Sigmoid colon (tissue), 7 donors: Measurements from ENCODE around the gene CDKN2D. TPM values are rescaled to one million over a fixed set of nuclear protein-coding genes. Genes with fewer than 3 reads are reported as not detected.

ENCODE experiments used
- DNase-seq: peaks from one replicate; pipeline ENCODE4 v3.0.0-alpha.2; 2019
- H3K27ac ChIP-seq, 4 donors: fragments of 200-600 bp; sonication (generic); one replicate each; pipeline ENCODE4 v1.5.1; 2016 to 2019; ENCODE audit warnings: mild to moderate bottlenecking in 1 of 4
- H3K27me3 ChIP-seq, 3 donors: fragments of 200-600 bp; sonication (generic); one replicate each; pipeline ENCODE4 v1.5.1; 2019; ENCODE audit warnings: mild to moderate bottlenecking in 1 of 3
- H3K36me3 ChIP-seq, 4 donors: fragments of 200-600 bp; sonication (generic); one replicate each; pipeline ENCODE4 v1.5.1; 2016 to 2019
- H3K4me1 ChIP-seq, 4 donors: fragments of 200-600 bp; sonication (generic); one replicate each; pipeline ENCODE4 v1.5.1; 2017 to 2019
- H3K4me3 ChIP-seq, 4 donors: fragments of 200-600 bp; sonication (generic); one replicate each; pipeline ENCODE4 v1.5.1; 2017 to 2019; ENCODE audit warnings: mild to moderate bottlenecking in 2 of 4, moderate library complexity in 1 of 4
- H3K9me3 ChIP-seq, 4 donors: fragments of 200-600 bp in 3 of 4; sonication (generic) in 3 of 4; one replicate each; pipeline versions ENCODE4 v1.5.1 to v1.6.1; 2013 to 2019
- EP300 ChIP-seq, 4 donors: sonication (generic); formaldehyde crosslinking; IDR thresholded peaks; one replicate each; pipeline ENCODE4 v1.6.1; 2017; ENCODE audit warnings: antibody characterized with exemption in 4 of 4
- POLR2A ChIP-seq, 2 donors: fragments of 450-650 bp; IDR thresholded peaks; one replicate each; pipeline ENCODE4 v1.6.1; 2016; ENCODE audit warnings: antibody characterized with exemption in 2 of 2, mild to moderate bottlenecking in 2 of 2, moderate library complexity in 2 of 2
- POLR2AphosphoS5 ChIP-seq, 4 donors: sonication (generic); formaldehyde crosslinking; IDR thresholded peaks; one replicate each; pipeline ENCODE4 v1.6.1; 2017; ENCODE audit warnings: antibody characterized with exemption in 4 of 4
- WGBS, 2 donors: extraction: QIAGEN DNeasy Blood & Tissue Kit; methylation state at CpG; one replicate each; pipeline ENCODE4 v1.1.7; 2013; 5-methylcytosine and 5-hydroxymethylcytosine counted together
- intact Hi-C: fragments of 100-400 bp; cut with DNase I; formaldehyde crosslinking; loops from one replicate; pipeline ENCODE4 v1.15.1; 2023
- polyA plus RNA-seq, 3 donors: library from polyadenylated mRNA; stranded (reverse); fragments of 200-250 nt; gene quantifications; one replicate each; pipeline ENCODE4 v1.2.3, GENCODE V29; 2013
- total RNA-seq, 4 donors: library from RNA; depleted of rRNA; stranded (reverse); fragments of >200 nt; gene quantifications; one replicate each; pipeline ENCODE4 v1.1.0, GENCODE V29; 2016
- TF ChIP-seq, protein P1 (sequence below), 4 experiments: fragments of 450-650 bp in 3 of 4; fragments of 200-600 bp in 1 of 4; IDR thresholded peaks; one replicate each; pipeline ENCODE4 v1.5.1; 2016 to 2019; ENCODE audit warnings: antibody characterized with exemption in 4 of 4, mild to moderate bottlenecking in 3 of 4, moderate library complexity in 2 of 4
- donor health status: healthy with polysubstance abuse.
- donor health status: Bipolar disorder and iron deficiency.
- donor health status: healthy.

Gene CDKN2D
- total and polyA plus RNA-seq, 7 donors, result 7.5 to 28.2 (median 14.9) TPM

- DNase-seq, result no peak
- H3K4me3 ChIP-seq, result no peak overlapping the region
- H3K9me3 ChIP-seq, result no peaks in the 10 kb centered on the region
- 89 to 93% methylated on average over 5 of the region's 5 CpGs for WGBS, 2 donors
- H3K4me1 ChIP-seq, result peaks cover 0 to 29% (median 23%) of the 10 kb centered on the region in 4 donors
- H3K36me3 ChIP-seq, result peaks cover 15 to 42% (median 24%) of the 10 kb centered on the region in 4 donors
- intact Hi-C loops, result no loop called here
- no peak overlapping the region for H3K27ac ChIP-seq
- no peaks in the 10 kb centered on the region for H3K27me3 ChIP-seq
- TF ChIP-seq EP300 (IDR thresholded peaks at IDR 0.05) (no peak), POLR2A (IDR thresholded peaks at IDR 0.05) (no peak), POLR2AphosphoS5 (IDR thresholded peaks at IDR 0.05) (no peak)
- TF ChIP-seq, protein P1, sequence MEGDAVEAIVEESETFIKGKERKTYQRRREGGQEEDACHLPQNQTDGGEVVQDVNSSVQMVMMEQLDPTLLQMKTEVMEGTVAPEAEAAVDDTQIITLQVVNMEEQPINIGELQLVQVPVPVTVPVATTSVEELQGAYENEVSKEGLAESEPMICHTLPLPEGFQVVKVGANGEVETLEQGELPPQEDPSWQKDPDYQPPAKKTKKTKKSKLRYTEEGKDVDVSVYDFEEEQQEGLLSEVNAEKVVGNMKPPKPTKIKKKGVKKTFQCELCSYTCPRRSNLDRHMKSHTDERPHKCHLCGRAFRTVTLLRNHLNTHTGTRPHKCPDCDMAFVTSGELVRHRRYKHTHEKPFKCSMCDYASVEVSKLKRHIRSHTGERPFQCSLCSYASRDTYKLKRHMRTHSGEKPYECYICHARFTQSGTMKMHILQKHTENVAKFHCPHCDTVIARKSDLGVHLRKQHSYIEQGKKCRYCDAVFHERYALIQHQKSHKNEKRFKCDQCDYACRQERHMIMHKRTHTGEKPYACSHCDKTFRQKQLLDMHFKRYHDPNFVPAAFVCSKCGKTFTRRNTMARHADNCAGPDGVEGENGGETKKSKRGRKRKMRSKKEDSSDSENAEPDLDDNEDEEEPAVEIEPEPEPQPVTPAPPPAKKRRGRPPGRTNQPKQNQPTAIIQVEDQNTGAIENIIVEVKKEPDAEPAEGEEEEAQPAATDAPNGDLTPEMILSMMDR (IDR thresholded peaks at IDR 0.05), result no peak
Measured at GRCh38 chr19:10562609-10563008, 6.2 kb downstream of the CDKN2D start.

DNA sequence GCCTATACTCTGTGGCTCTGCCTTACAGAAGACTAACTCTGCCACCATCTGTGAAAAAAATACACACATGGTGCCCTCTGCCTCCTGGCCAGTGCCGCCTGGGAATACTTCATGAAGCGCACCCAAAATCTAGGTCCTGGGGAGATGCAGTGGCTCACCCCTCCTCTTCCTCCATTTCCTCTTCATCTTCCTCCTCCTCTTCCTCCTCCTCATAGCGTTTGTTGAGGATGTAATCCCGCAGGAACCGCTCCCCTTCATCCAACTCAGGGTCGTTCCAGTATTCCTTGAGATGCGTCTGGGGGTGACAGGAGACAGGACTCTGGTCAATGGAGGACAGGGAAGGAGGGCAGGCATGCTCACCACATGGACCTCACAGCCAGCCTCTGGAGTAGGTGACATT is 8.6 kb downstream of the CDKN2D start:
- DNase-seq, result no peak
- Histone ChIP-seq H3K36me3 (peaks cover 20 to 67% (median 25%) of the 10 kb centered on the region in 4 donors), H3K9me3 (no peaks in the 10 kb centered on the region), H3K27me3 (no peaks in the 10 kb centered on the region), H3K4me1 (peaks cover 0 to 11% (median 6%) of the 10 kb centered on the region in 4 donors), H3K27ac (no peak overlapping the region), H3K4me3 (no peak overlapping the region)
- no peak for TF ChIP-seq POLR2A (IDR thresholded peaks at IDR 0.05)
- TF ChIP-seq EP300 (IDR thresholded peaks at IDR 0.05), result no peak
- TF ChIP-seq, protein P1 (IDR thresholded peaks at IDR 0.05), result no peak
- TF ChIP-seq POLR2AphosphoS5 (IDR thresholded peaks at IDR 0.05), result no peak
- WGBS, 2 donors, result 92% methylated on average over 7 of the region's 7 CpGs
- intact Hi-C loops, result no loop called here

DNA sequence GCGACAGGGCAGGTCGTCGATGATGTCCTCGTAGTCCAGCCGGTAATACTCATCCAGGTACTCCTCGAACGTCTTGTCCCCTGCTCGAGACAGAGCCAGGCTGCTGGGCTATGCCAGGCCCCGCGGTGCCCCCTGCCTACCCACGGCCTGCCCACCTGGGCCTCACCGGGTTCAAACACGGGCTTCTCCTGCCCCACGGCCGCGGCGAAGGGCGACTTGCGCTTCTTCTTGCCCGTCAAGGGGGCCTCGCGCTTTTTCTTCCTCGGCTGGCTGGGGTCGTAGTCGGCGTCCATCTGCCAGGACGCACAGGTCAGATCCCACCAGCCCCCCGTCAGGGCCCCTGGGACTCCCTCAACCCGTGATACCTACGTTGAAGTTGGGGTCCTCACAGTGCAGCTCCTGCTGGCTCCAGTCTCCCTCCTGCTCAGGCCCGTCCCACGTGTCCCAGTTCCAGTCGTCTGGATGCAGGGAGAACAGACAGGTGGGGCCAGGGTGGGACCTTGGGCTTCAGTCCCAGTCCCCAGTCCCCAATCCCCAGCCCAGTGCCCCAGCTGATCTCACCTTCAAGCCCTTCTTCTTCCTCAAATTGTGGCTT is 11.1 kb downstream of the CDKN2D start:
- no peaks in the 10 kb centered on the region for H3K9me3 ChIP-seq
- DNase-seq, result no peak
- TF ChIP-seq POLR2AphosphoS5 (IDR thresholded peaks at IDR 0.05), result no peak
- no peak for TF ChIP-seq EP300 (IDR thresholded peaks at IDR 0.05)
- H3K36me3 ChIP-seq, result peaks cover 33 to 92% (median 42%) of the 10 kb centered on the region in 4 donors
- no peak overlapping the region for H3K4me3 ChIP-seq
- no peak overlapping the region for H3K27ac ChIP-seq
- no peaks in the 10 kb centered on the region for H3K27me3 ChIP-seq
- 94 to 96% methylated on average over 33 of the region's 33 CpGs for WGBS, 2 donors
- no peaks in the 10 kb centered on the region for H3K4me1 ChIP-seq
- intact Hi-C loops, result no loop called here

- Histone ChIP-seq H3K27me3 (no peaks in the 10 kb centered on the region), H3K9me3 (no peaks in the 10 kb centered on the region), H3K4me1 (no peaks in the 10 kb centered on the region), H3K4me3 (no peak overlapping the region), H3K27ac (no peak overlapping the region), H3K36me3 (peaks cover 33 to 100% (median 49%) of the 10 kb centered on the region in 4 donors)
- no peak for DNase-seq
- 73 to 86% methylated on average over 7 of the region's 7 CpGs for WGBS, 2 donors
- intact Hi-C loops, result no loop called here
- TF ChIP-seq, protein P1 (IDR thresholded peaks at IDR 0.05), result no peak
- TF ChIP-seq POLR2A (IDR thresholded peaks at IDR 0.05) (no peak), EP300 (IDR thresholded peaks at IDR 0.05) (no peak), POLR2AphosphoS5 (IDR thresholded peaks at IDR 0.05) (no peak)
Measured at GRCh38 chr19:10555610-10555973, 13.2 kb downstream of the CDKN2D start.

DNA sequence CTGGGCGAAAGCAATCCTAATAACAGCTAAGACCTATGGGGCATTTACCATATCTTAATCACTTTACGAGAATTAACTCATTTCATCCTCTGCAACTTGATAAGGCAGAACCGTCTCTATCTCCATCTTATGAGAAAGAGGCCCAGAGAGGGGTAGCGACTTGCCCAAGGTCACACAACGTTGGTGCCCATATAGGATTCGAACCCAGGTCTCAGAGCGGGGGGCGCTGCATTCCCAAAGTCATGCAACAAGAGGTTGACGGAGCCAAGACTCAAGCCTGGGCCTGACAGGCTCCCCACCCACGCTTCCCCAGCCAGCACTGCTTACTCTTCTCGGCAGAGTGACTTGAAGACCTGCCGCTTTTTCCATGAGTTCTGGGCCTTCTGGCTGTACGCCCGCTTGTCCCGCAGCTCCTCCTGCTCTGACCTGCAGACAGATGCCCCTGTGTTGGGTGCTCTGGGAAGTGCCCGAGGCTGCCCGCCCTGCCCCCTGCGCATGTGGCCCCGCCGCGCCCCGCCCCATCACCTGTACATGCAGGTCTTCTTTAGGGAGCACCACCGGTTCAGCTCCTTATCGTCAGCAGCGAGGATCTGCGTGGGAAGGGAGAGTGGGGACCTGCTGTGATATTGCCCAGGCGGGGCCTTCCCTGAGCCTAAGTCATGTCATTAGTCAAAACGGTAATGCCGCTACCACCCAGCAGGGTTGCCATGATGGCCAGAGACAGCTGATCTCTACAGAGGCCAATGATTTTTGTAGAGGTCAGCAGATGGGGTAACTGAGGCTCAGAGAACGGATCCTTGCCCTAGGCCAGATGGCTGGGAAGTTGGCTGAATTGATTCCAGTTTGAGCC is 13.8 kb downstream of the CDKN2D start:
- Histone ChIP-seq H3K36me3 (peaks cover 35 to 100% (median 48%) of the 10 kb centered on the region in 4 donors), H3K27me3 (no peaks in the 10 kb centered on the region), H3K9me3 (no peaks in the 10 kb centered on the region), H3K4me1 (no peaks in the 10 kb centered on the region), H3K4me3 (no peak overlapping the region), H3K27ac (no peak overlapping the region)
- DNase-seq, result no peak
- intact Hi-C loops, result no loop called here
- TF ChIP-seq, protein P1 (IDR thresholded peaks at IDR 0.05), result no peak
- no peak for TF ChIP-seq EP300 (IDR thresholded peaks at IDR 0.05)
- TF ChIP-seq POLR2A (IDR thresholded peaks at IDR 0.05), result no peak
- no peak for TF ChIP-seq POLR2AphosphoS5 (IDR thresholded peaks at IDR 0.05)
- 71 to 83% methylated on average over 30 of the region's 30 CpGs for whole genome bisulfite sequencing, 2 donors
